Measurements from ENCODE around the gene GPRC5B. TPM values are rescaled to one million over a fixed set of nuclear protein-coding genes. Genes with fewer than 3 reads are reported as not detected.

GPRC5B gene
- total RNA-seq, 4 donors from 2014 or later, result 3.5 to 22.9 (median 6.6) TPM

GRCh38 chr16:19885451-19886072 is 914 bp upstream of the GPRC5B start:
- DNase-seq, result peak in 2 of 3 donors; percentile 47 to 55
- Histone ChIP-seq H3K9me3 (no peaks in the 10 kb centered on the region), H3K27ac (peak overlapping the region in 1 of 4 donors; percentile 17), H3K36me3 (no peaks in the 10 kb centered on the region), H3K4me1 (peaks cover 2 to 26% (median 16%) of the 10 kb centered on the region in 4 donors), H3K27me3 (peaks cover 0 to 9% of the 10 kb centered on the region in 2 donors), H3K4me3 (peak overlapping the region; percentile 45 to 69 (median 58))
- TF ChIP-seq POLR2A (IDR thresholded peaks at IDR 0.05) (no peak), CTCF (IDR thresholded peaks at IDR 0.05) (no peak)

GRCh38 chr16:19883966-19884485 is 622 bp downstream of the GPRC5B start:
- Histone ChIP-seq H3K9me3 (no peaks in the 10 kb centered on the region), H3K27ac (peak overlapping the region; percentile 14 to 66 (median 46)), H3K27me3 (peaks cover 0 to 9% of the 10 kb centered on the region in 2 donors), H3K4me1 (peaks cover 2 to 26% (median 16%) of the 10 kb centered on the region in 4 donors), H3K36me3 (no peaks in the 10 kb centered on the region), H3K4me3 (peak overlapping the region; percentile 45 to 69 (median 58))
- DNase-seq, result no peak
- no peak for TF ChIP-seq POLR2A (IDR thresholded peaks at IDR 0.05)
- no peak for TF ChIP-seq CTCF (IDR thresholded peaks at IDR 0.05)

GRCh38 chr16:19883296-19883965 is 1.2 kb downstream of the GPRC5B start:
- peak overlapping the region; percentile 45 to 69 (median 58) for H3K4me3 ChIP-seq
- TF ChIP-seq CTCF (IDR thresholded peaks at IDR 0.05) (no peak), POLR2A (IDR thresholded peaks at IDR 0.05) (no peak)
- H3K27me3 ChIP-seq, result peaks cover 0 to 9% of the 10 kb centered on the region in 2 donors
- H3K36me3 ChIP-seq, result no peaks in the 10 kb centered on the region
- no peaks in the 10 kb centered on the region for H3K9me3 ChIP-seq
- H3K4me1 ChIP-seq, result peaks cover 2 to 26% (median 16%) of the 10 kb centered on the region in 4 donors
- DNase-seq, result no peak
- H3K27ac ChIP-seq, result peak overlapping the region; percentile 14 to 66 (median 46)

GRCh38 chr16:19882646-19883045 is 2.0 kb downstream of the GPRC5B start:
- TF ChIP-seq CTCF (IDR thresholded peaks at IDR 0.05) (no peak), POLR2A (IDR thresholded peaks at IDR 0.05) (no peak)
- H3K9me3 ChIP-seq, result no peaks in the 10 kb centered on the region
- peak overlapping the region in 3 of 4 donors; percentile 45 to 69 (median 68) for H3K4me3 ChIP-seq
- H3K27me3 ChIP-seq, result peaks cover 0 to 9% of the 10 kb centered on the region in 2 donors
- H3K36me3 ChIP-seq, result no peaks in the 10 kb centered on the region
- peaks cover 2 to 26% (median 16%) of the 10 kb centered on the region in 4 donors for H3K4me1 ChIP-seq
- DNase-seq, result no peak
- peak overlapping the region in 3 of 4 donors; percentile 10 to 66 (median 32) for H3K27ac ChIP-seq

GRCh38 chr16:19882186-19882585 is 2.5 kb downstream of the GPRC5B start:
- peaks cover 0 to 9% of the 10 kb centered on the region in 2 donors for H3K27me3 ChIP-seq
- peak overlapping the region in 2 of 4 donors; percentile 32 to 66 for H3K27ac ChIP-seq
- H3K4me3 ChIP-seq, result peak overlapping the region in 1 of 4 donors; percentile 69
- no peaks in the 10 kb centered on the region for H3K9me3 ChIP-seq
- TF ChIP-seq POLR2A (IDR thresholded peaks at IDR 0.05) (no peak), CTCF (IDR thresholded peaks at IDR 0.05) (no peak)
- peaks cover 2 to 26% (median 16%) of the 10 kb centered on the region in 4 donors for H3K4me1 ChIP-seq
- DNase-seq, result no peak
- H3K36me3 ChIP-seq, result no peaks in the 10 kb centered on the region
